ENCODE results near the gene OR52B6. TPM values are rescaled to one million over a fixed set of nuclear protein-coding genes. Genes with fewer than 3 reads are reported as not detected.

The OR52B6 gene
- total RNA-seq = not detected in 2 replicates

- TF ChIP-seq CTCF (IDR thresholded peaks at IDR 0.05) = no peak
- Mint-ChIP-seq H3K27ac (no peak within 1 kb of the TSS), H3K4me3 (no peak within 1 kb of the TSS), H3K36me3 (ENCODE audit: low read depth) (no peaks in the 10 kb centered on the region), H3K27me3 (no peaks in the 10 kb centered on the region), H3K9me3 (peaks cover 3% of the 10 kb centered on the region), H3K4me1 (no peaks in the 10 kb centered on the region)
- ChIA-PET POLR2A (no interaction called here), CTCF (no interaction called here)
- no peak for DNase-seq
- ATAC-seq (ENCODE audit: low read depth) = no peak
- intact Hi-C loops (cut with micrococcal nuclease) = no loop called here
Measured at GRCh38 chr11:5580577-5580976, at the start of gene OR52B6. Gene OR52B6, plus strand, starts transcription at chr11:5580877. Its CDS starts 0 bp downstream, at chr11:5580877.

GRCh38 chr11:5531053-5531831, 49.4 kb upstream of the OR52B6 start:
- no peak overlapping the region for H3K27ac Mint-ChIP-seq
- H3K9me3 Mint-ChIP-seq = no peaks in the 10 kb centered on the region
- TF ChIP-seq CTCF (IDR thresholded peaks at IDR 0.05) = no peak
- no peak overlapping the region for H3K4me3 Mint-ChIP-seq
- no peaks in the 10 kb centered on the region for H3K36me3 Mint-ChIP-seq (ENCODE audit: low read depth)
- H3K4me1 Mint-ChIP-seq = no peaks in the 10 kb centered on the region
- peaks cover 1% of the 10 kb centered on the region for H3K27me3 Mint-ChIP-seq
- CTCF ChIA-PET = no interaction called here
- intact Hi-C loops (cut with micrococcal nuclease) = no loop called here
- ATAC-seq (ENCODE audit: low read depth) (no peak), DNase-seq (no peak)
- POLR2A ChIA-PET = interaction anchor here (0.6 kb wide), 1 partner anchor 36 kb away, joined by 3 read pairs; no protein-coding TSS in a partner anchor

- no peak for DNase-seq
- CTCF ChIA-PET = no interaction called here
- no peak for ATAC-seq (ENCODE audit: low read depth)
- intact Hi-C loops (cut with micrococcal nuclease) = no loop called here
- no peaks in the 10 kb centered on the region for H3K4me1 Mint-ChIP-seq
- TF ChIP-seq CTCF (IDR thresholded peaks at IDR 0.05) = no peak
- H3K27ac Mint-ChIP-seq = no peak overlapping the region
- no peaks in the 10 kb centered on the region for H3K36me3 Mint-ChIP-seq (ENCODE audit: low read depth)
- no peaks in the 10 kb centered on the region for H3K27me3 Mint-ChIP-seq
- H3K4me3 Mint-ChIP-seq = no peak overlapping the region
- H3K9me3 Mint-ChIP-seq = peaks cover 2% of the 10 kb centered on the region
- POLR2A ChIA-PET = no interaction called here
Measured at GRCh38 chr11:5534046-5534445, 46.6 kb upstream of the OR52B6 start.

- TF ChIP-seq CTCF (IDR thresholded peaks at IDR 0.05) = no peak
- Mint-ChIP-seq H3K27ac (no peak overlapping the region), H3K4me1 (no peaks in the 10 kb centered on the region)
Measured at GRCh38 chr11:5536482-5536881, 44.2 kb upstream of the OR52B6 start.

GRCh38 chr11:5541427-5541826, 39.2 kb upstream of the OR52B6 start:
- no peak for TF ChIP-seq CTCF (IDR thresholded peaks at IDR 0.05)
- no peak for ATAC-seq (ENCODE audit: low read depth)
- no peaks in the 10 kb centered on the region for H3K4me1 Mint-ChIP-seq
- no peak overlapping the region for H3K27ac Mint-ChIP-seq
- H3K9me3 Mint-ChIP-seq = peaks cover 2% of the 10 kb centered on the region
- no peaks in the 10 kb centered on the region for H3K27me3 Mint-ChIP-seq
- no peak for DNase-seq
- intact Hi-C loops (cut with micrococcal nuclease) = no loop called here
- ChIA-PET POLR2A (no interaction called here), CTCF (no interaction called here)
- H3K36me3 Mint-ChIP-seq (ENCODE audit: low read depth) = no peaks in the 10 kb centered on the region
- H3K4me3 Mint-ChIP-seq = no peak overlapping the region

More at GRCh38 chr11:5536482-5536881, 44.2 kb upstream of the OR52B6 start:
- Mint-ChIP-seq H3K4me3 (no peak overlapping the region), H3K36me3 (ENCODE audit: low read depth) (no peaks in the 10 kb centered on the region), H3K9me3 (peaks cover 2% of the 10 kb centered on the region), H3K27me3 (no peaks in the 10 kb centered on the region)
- POLR2A ChIA-PET = no interaction called here
- CTCF ChIA-PET = no interaction called here
- intact Hi-C loops (cut with micrococcal nuclease) = no loop called here
- DNase-seq = no peak
- no peak for ATAC-seq (ENCODE audit: low read depth)

Measured in activated B cell treated with CpG ODN at 0.5 μM for 24 hours (primary cell).